Cardiac fibroblast (primary cell): ENCODE data around the gene PLA2G12B.
"Not testable (repeated sequence)": the region's sequence is repeated elsewhere in the genome, so short reads cannot be mapped to it uniquely, and the experiment has no call there.

ENCODE experiments used
- DNase-seq, 2 donors: peaks; one replicate each; pipeline versions ENCODE4 v3.0.0 to v3.0.0-alpha.2; 2010; ENCODE audit warnings: low read depth in 2 of 2
- H3K4me3 ChIP-seq, 2 donors: replicated peaks in 1 of 2; 1 replicate in 1 of 2; 2 replicates in 1 of 2; pipeline ENCODE4 v1.5.1; 2011; ENCODE audit warnings: low read depth in 2 of 2, low read length in 2 of 2, mild to moderate bottlenecking in 2 of 2, moderate library complexity in 1 of 2
- TF ChIP-seq, protein P1 (sequence below): IDR thresholded peaks from one replicate; pipeline ENCODE4 v1.5.1; 2011; ENCODE audit warnings: low read depth, mild to moderate bottlenecking, low read length, inconsistent platforms

The PLA2G12B gene

DNA sequence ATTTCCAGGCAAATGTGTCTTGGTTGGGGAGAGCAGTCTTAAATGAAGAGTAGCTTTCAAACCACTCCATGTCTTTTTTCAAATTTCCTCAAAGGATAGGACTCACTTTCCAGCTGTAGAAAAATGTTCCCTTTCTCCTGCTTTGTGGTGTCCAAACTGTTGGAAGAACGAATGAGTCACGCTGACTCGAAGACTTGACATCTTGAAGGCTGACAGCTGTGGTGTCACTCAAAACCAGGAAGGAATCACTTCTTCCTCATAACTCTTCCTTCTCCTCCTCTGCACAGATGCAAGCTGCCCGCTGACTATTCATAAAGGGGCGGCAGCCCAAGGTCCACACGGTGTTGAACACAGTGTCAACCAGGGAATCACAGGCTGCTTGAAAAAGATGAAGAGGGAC is 19.2 kb downstream of the PLA2G12B start:
- TF ChIP-seq, protein P1, sequence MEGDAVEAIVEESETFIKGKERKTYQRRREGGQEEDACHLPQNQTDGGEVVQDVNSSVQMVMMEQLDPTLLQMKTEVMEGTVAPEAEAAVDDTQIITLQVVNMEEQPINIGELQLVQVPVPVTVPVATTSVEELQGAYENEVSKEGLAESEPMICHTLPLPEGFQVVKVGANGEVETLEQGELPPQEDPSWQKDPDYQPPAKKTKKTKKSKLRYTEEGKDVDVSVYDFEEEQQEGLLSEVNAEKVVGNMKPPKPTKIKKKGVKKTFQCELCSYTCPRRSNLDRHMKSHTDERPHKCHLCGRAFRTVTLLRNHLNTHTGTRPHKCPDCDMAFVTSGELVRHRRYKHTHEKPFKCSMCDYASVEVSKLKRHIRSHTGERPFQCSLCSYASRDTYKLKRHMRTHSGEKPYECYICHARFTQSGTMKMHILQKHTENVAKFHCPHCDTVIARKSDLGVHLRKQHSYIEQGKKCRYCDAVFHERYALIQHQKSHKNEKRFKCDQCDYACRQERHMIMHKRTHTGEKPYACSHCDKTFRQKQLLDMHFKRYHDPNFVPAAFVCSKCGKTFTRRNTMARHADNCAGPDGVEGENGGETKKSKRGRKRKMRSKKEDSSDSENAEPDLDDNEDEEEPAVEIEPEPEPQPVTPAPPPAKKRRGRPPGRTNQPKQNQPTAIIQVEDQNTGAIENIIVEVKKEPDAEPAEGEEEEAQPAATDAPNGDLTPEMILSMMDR = no peak
- peak in 1 of 2 donors; percentile 11 for DNase-seq
- no peak overlapping the region for H3K4me3 ChIP-seq

- TF ChIP-seq, protein P1 = no peak
These were observed 22.2 kb downstream of the PLA2G12B start for GRCh38 chr10:72932259-72933015.

DNA sequence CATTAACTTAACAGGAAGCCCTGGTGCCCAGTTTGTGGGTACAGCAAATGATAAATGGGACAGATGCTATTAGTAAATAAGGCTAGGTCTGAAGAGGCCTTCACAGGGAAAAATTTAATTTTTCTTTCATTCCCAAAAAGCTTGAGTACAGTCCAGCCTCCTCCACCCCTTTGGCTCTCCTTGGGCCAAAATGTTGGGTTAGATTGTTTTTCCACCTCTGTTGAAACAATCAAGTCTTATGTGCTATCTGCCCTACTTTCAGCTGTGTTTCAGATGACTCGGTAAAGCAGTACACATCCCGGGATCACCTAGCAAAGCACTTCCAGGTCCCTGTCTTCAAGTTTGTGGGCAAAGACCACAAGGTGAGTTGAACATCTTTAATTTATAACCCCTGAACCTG is 24.3 kb downstream of the PLA2G12B start:
- DNase-seq = no peak
- no peak overlapping the region for H3K4me3 ChIP-seq
- TF ChIP-seq, protein P1 = no peak

More at GRCh38 chr10:72932259-72933015, 22.2 kb downstream of the PLA2G12B start:
- no peak overlapping the region for H3K4me3 ChIP-seq
- no peak for DNase-seq

GRCh38 chr10:72928798-72929197 is 25.8 kb downstream of the PLA2G12B start:
- DNase-seq = no peak
- H3K4me3 ChIP-seq = no peak overlapping the region
- TF ChIP-seq, protein P1 = no peak

- DNase-seq = no peak
- H3K4me3 ChIP-seq = no peak overlapping the region
- TF ChIP-seq, protein P1 = no peak
These were observed 27.1 kb downstream of the PLA2G12B start for GRCh38 chr10:72927485-72927884.

- no peak overlapping the region for H3K4me3 ChIP-seq
- TF ChIP-seq, protein P1 = no peak
These were observed 28.6 kb downstream of the PLA2G12B start for GRCh38 chr10:72925951-72926465.

GRCh38 chr10:72924351-72924750 is 30.3 kb downstream of the PLA2G12B start:
- no peak overlapping the region for H3K4me3 ChIP-seq
- DNase-seq = no peak
- TF ChIP-seq, protein P1 = no peak

More at GRCh38 chr10:72925951-72926465, 28.6 kb downstream of the PLA2G12B start:
- DNase-seq = no peak

- not testable (repeated sequence) for DNase-seq, H3K4me3 ChIP-seq
These were observed 33.4 kb downstream of the PLA2G12B start for GRCh38 chr10:72921147-72921683.
